B cell (primary cell): ENCODE data around the gene CRYZ. TPM values are rescaled to one million over a fixed set of nuclear protein-coding genes. Genes with fewer than 3 reads are reported as not detected.

Experiments
- ATAC-seq: fragments of 200-7000 bp; cut with Tn5 transposase; one replicate; pipeline ENCODE4 v1.10.0; 2021; ENCODE audit warnings: low read depth, mild to moderate bottlenecking, moderate number of reproducible peaks, moderate library complexity
- CTCF ChIA-PET: fragments of 350-600 bp; sonication (Branson Sonifier 250); formaldehyde crosslinking; loops from one replicate; lab custom pipeline; 2021; ENCODE audit warnings: antibody characterized with exemption, inconsistent platforms; lab: Charles Lee
- POLR2A ChIA-PET: fragments of 350-600 bp; sonication (Branson Sonifier 250); formaldehyde crosslinking; loops from one replicate; lab custom pipeline; 2021; ENCODE audit warnings: antibody characterized with exemption; lab: Charles Lee
- DNase-seq: peaks from one replicate; pipeline ENCODE4 v3.0.0; 2013
- H2AFZ ChIP-seq: 2 replicates; pipeline ENCODE4 v1.6.1; 2012; ENCODE audit warnings: mild to moderate bottlenecking, low read depth, low read length; ENCODE audit not compliant: insufficient read depth, poor library complexity, severe bottlenecking
- H3K27ac ChIP-seq, 2 donors: 1 replicate in 1 of 2; 2 replicates in 1 of 2; pipeline ENCODE4 v1.5.1; 2012 to 2013; ENCODE audit warnings: low read length in 2 of 2, mild to moderate bottlenecking in 2 of 2, moderate library complexity in 1 of 2
- H3K27me3 ChIP-seq, 4 experiments: fragments of 200-600 bp in 1 of 4; sonication (generic) in 1 of 4; replicated peaks in 1 of 4; 1 replicate in 2 of 4; 2 replicates in 2 of 4; pipeline versions ENCODE4 v1.6.1 to v1.7.0; 2013 to 2016; ENCODE audit warnings: low read length in 3 of 4, mild to moderate bottlenecking in 2 of 4, mixed read lengths in 1 of 4, moderate library complexity in 1 of 4; ENCODE audit not compliant: insufficient read depth in 4 of 4, control insufficient read depth in 3 of 4; ENCODE audit errors: control extremely low read depth in 1 of 4
- H3K36me3 ChIP-seq, 2 experiments: replicated peaks in 1 of 2; 1 replicate in 1 of 2; 2 replicates in 1 of 2; pipeline versions ENCODE4 v1.6.1 to v1.7.1; 2013; ENCODE audit warnings: low read length in 1 of 2; ENCODE audit not compliant: insufficient read depth in 2 of 2, control insufficient read depth in 1 of 2; ENCODE audit errors: control extremely low read depth in 1 of 2, extremely low read depth in 1 of 2
- H3K4me1 ChIP-seq, 2 donors: fragments of 200-600 bp in 1 of 2; sonication (generic) in 1 of 2; 1 replicate in 1 of 2; 2 replicates in 1 of 2; pipeline versions ENCODE4 v1.5.1 to v1.6.1; 2013 to 2017; ENCODE audit warnings: low read length in 2 of 2; ENCODE audit not compliant: control insufficient read depth in 2 of 2, insufficient read depth in 2 of 2
- H3K4me2 ChIP-seq: replicated peaks from 2 replicates; pipeline ENCODE3; 2012; ENCODE audit warnings: mild to moderate bottlenecking, low read depth, low read length; ENCODE audit not compliant: poor library complexity, severe bottlenecking
- H3K4me3 ChIP-seq, 5 experiments: fragments of 200-600 bp in 1 of 5; sonication (generic) in 1 of 5; 1 replicate in 3 of 5; 2 replicates in 2 of 5; pipeline versions ENCODE4 v1.5.1 to v1.7.0; 2011 to 2016; ENCODE audit warnings: low read length in 4 of 5, mild to moderate bottlenecking in 4 of 5, low read depth in 2 of 5, control low read depth in 1 of 5, moderate library complexity in 1 of 5; ENCODE audit not compliant: insufficient read depth in 1 of 5; ENCODE audit errors: control extremely low read depth in 1 of 5, extremely low read depth in 1 of 5
- H3K79me2 ChIP-seq: fragments of 200-600 bp; sonication (generic); one replicate; pipeline ENCODE4 v1.6.0; 2016; ENCODE audit warnings: low read length; ENCODE audit not compliant: control insufficient read depth, insufficient read depth
- H3K9ac ChIP-seq: fragments of 200-600 bp; sonication (generic); 2 replicates; pipeline ENCODE4 v1.6.1; 2017; ENCODE audit warnings: mild to moderate bottlenecking, low read length, moderate library complexity
- H3K9me3 ChIP-seq, 3 donors: one replicate each; pipeline versions ENCODE4 v1.6.1 to v1.7.1; 2013; ENCODE audit warnings: low read length in 2 of 3; ENCODE audit not compliant: control insufficient read depth in 2 of 3, insufficient read depth in 1 of 3; ENCODE audit errors: control extremely low read depth in 1 of 3
- H4K20me1 ChIP-seq: 2 replicates; pipeline ENCODE4 v1.6.0; 2012; ENCODE audit warnings: mild to moderate bottlenecking, low read length; ENCODE audit not compliant: insufficient read depth, control insufficient read depth, poor library complexity, severe bottlenecking
- H3K27ac Mint-ChIP-seq: one replicate; pipeline ENCODE4 v1.8.0; 2021; ENCODE audit warnings: mixed read lengths
- H3K27me3 Mint-ChIP-seq: one replicate; pipeline ENCODE4 v1.8.0; 2021; ENCODE audit warnings: mixed read lengths
- H3K4me1 Mint-ChIP-seq: one replicate; pipeline ENCODE4 v1.8.0; 2021; ENCODE audit warnings: mixed read lengths
- H3K4me3 Mint-ChIP-seq: one replicate; pipeline ENCODE4 v1.8.0; 2021; ENCODE audit warnings: mixed read lengths
- H3K9me3 Mint-ChIP-seq: one replicate; pipeline ENCODE4 v1.8.0; 2022; ENCODE audit warnings: mixed read lengths; ENCODE audit not compliant: insufficient read depth
- EZH2 ChIP-seq: IDR thresholded peaks from 2 replicates; pipeline ENCODE4 v1.6.1; 2012; ENCODE audit warnings: borderline replicate concordance, low read depth, mild to moderate bottlenecking, moderate library complexity, low read length; ENCODE audit not compliant: insufficient read depth, poor library complexity, severe bottlenecking
- WGBS: methylation state at CpG from one replicate; pipeline ENCODE4 v1.1.5; 2013; ENCODE audit warnings: missing lambda C conversion rate; ENCODE audit not compliant: insufficient coverage; 5-methylcytosine and 5-hydroxymethylcytosine counted together
- intact Hi-C: fragments of 100-400 bp; cut with micrococcal nuclease; formaldehyde crosslinking; loops from one replicate; pipeline ENCODE4 v1.10.0; 2022
- polyA plus RNA-seq: library from polyadenylated mRNA; depleted of rRNA; stranded (reverse); fragments of >200 nt; gene quantifications from 2 replicates; pipeline ENCODE4 v1.2.3, GENCODE V29; 2012
- total RNA-seq, 2 donors: library from RNA; stranded (reverse); fragments of 120-200 nt in 1 of 2; gene quantifications; 1 replicate in 1 of 2; 2 replicates in 1 of 2; pipeline versions ENCODE4 v1.2.3 to v1.2.4, GENCODE V29; 2013 to 2022
- TF ChIP-seq, protein P1 (sequence below): fragments of 200-600 bp; IDR thresholded peaks from one replicate; pipeline ENCODE4 v1.8.0; 2022; ENCODE audit warnings: antibody characterized with exemption, mild to moderate bottlenecking

CRYZ gene
- total and polyA plus RNA-seq, 2 donors (not counting 1 experiment from before 2014, with no cell fraction given): 11.1 to 21.7 TPM

- Histone ChIP-seq H4K20me1 (no peaks in the 10 kb centered on the region), H3K79me2 (no peaks in the 10 kb centered on the region), H2AFZ (no peak overlapping the region), H3K4me1 (no peaks in the 10 kb centered on the region), H3K36me3 (peaks cover 8 to 20% of the 10 kb centered on the region in 2 experiments), H3K9me3 (no peaks in the 10 kb centered on the region), H3K9ac (no peak overlapping the region), H3K27ac (no peak overlapping the region), H3K4me2 (no peak overlapping the region), H3K27me3 (no peaks in the 10 kb centered on the region), H3K4me3 (no peak overlapping the region)
- ChIA-PET POLR2A (no interaction called here), CTCF (no interaction called here)
- TF ChIP-seq, protein P1, sequence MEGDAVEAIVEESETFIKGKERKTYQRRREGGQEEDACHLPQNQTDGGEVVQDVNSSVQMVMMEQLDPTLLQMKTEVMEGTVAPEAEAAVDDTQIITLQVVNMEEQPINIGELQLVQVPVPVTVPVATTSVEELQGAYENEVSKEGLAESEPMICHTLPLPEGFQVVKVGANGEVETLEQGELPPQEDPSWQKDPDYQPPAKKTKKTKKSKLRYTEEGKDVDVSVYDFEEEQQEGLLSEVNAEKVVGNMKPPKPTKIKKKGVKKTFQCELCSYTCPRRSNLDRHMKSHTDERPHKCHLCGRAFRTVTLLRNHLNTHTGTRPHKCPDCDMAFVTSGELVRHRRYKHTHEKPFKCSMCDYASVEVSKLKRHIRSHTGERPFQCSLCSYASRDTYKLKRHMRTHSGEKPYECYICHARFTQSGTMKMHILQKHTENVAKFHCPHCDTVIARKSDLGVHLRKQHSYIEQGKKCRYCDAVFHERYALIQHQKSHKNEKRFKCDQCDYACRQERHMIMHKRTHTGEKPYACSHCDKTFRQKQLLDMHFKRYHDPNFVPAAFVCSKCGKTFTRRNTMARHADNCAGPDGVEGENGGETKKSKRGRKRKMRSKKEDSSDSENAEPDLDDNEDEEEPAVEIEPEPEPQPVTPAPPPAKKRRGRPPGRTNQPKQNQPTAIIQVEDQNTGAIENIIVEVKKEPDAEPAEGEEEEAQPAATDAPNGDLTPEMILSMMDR: no peak
- no peak for TF ChIP-seq EZH2
- H3K4me1 Mint-ChIP-seq: no peaks in the 10 kb centered on the region
- H3K9me3 Mint-ChIP-seq: no peaks in the 10 kb centered on the region
- ATAC-seq: no peak
- H3K27ac Mint-ChIP-seq: no peak overlapping the region
- WGBS: 100% methylated on average over 1 of the region's 1 CpG
- intact Hi-C loops: no loop called here
- no peak for DNase-seq
- no peak overlapping the region for H3K4me3 Mint-ChIP-seq
- H3K27me3 Mint-ChIP-seq: no peaks in the 10 kb centered on the region
Measured at GRCh38 chr1:74715236-74715502, 17.7 kb downstream of the CRYZ start.

DNA sequence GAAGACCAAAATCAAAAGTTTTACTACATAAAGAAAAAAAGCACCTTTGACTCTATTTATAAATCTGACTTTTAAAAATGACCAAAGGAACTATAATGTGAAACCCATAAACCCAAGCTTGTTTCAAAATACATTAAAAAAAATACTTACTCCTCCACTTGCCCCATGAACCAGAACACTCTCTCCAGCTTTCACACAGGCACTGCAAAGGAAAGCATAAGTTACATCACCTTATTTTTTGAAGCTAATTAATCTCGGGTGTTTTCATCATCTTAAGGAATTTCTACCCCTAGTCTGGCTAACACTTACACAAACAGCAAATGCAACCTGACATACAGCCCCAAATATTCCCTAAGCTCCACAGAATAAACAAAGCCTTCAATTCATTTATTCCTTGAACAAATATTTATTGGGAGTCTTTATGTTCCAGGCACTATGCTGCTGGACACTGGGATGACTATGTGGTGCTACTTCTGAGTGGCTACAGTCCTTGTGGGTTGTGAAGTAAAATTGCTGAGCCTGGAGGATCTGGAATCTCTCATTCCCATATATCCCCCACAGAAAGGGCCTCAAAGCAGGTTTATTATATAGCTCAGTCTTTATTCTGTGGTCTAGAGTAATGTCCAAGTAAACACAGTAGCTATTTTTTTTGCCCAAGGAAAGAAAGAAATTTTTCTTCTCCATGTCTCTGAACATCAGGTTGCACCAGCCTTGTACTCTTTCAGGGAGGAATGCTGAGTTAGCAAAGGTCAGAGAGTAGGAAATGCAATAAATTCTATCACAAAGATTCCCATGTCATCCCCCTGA, 18.2 kb downstream of the CRYZ start:
- H3K27ac Mint-ChIP-seq: no peak overlapping the region
- no peak for DNase-seq
- intact Hi-C loops: no loop called here
- no peak overlapping the region for H2AFZ ChIP-seq
- WGBS: 78% methylated on average over 1 of the region's 1 CpG
- H3K27me3 Mint-ChIP-seq: no peaks in the 10 kb centered on the region
- ChIA-PET POLR2A (no interaction called here), CTCF (interaction anchor here (1.4 kb wide), 1 partner anchor 19 kb away, joined by 4 read pairs; the partner anchor contains the start of gene TYW3)
- H3K9ac ChIP-seq: no peak overlapping the region
- no peak overlapping the region for H3K27ac ChIP-seq
- H3K4me3 ChIP-seq: no peak overlapping the region
- H3K4me2 ChIP-seq: no peak overlapping the region
- no peak overlapping the region for H3K4me3 Mint-ChIP-seq
- H3K9me3 ChIP-seq: no peaks in the 10 kb centered on the region
- ATAC-seq: no peak
- TF ChIP-seq, protein P1: no peak
- TF ChIP-seq EZH2: no peak
- H3K4me1 Mint-ChIP-seq: no peaks in the 10 kb centered on the region
- H3K79me2 ChIP-seq: no peaks in the 10 kb centered on the region
- peaks cover 8 to 22% of the 10 kb centered on the region in 2 experiments for H3K36me3 ChIP-seq
- H3K27me3 ChIP-seq: no peaks in the 10 kb centered on the region
- H3K9me3 Mint-ChIP-seq: no peaks in the 10 kb centered on the region
- no peaks in the 10 kb centered on the region for H3K4me1 ChIP-seq
- no peaks in the 10 kb centered on the region for H4K20me1 ChIP-seq
